Superior temporal gyrus (tissue), 1 donor: ENCODE measurements around the gene COA5.

Experiments used
- DNase-seq: peaks from one replicate; pipeline ENCODE4 v3.0.0-alpha.2; 2016; ENCODE audit errors: extremely low spot score

Gene COA5

DNA sequence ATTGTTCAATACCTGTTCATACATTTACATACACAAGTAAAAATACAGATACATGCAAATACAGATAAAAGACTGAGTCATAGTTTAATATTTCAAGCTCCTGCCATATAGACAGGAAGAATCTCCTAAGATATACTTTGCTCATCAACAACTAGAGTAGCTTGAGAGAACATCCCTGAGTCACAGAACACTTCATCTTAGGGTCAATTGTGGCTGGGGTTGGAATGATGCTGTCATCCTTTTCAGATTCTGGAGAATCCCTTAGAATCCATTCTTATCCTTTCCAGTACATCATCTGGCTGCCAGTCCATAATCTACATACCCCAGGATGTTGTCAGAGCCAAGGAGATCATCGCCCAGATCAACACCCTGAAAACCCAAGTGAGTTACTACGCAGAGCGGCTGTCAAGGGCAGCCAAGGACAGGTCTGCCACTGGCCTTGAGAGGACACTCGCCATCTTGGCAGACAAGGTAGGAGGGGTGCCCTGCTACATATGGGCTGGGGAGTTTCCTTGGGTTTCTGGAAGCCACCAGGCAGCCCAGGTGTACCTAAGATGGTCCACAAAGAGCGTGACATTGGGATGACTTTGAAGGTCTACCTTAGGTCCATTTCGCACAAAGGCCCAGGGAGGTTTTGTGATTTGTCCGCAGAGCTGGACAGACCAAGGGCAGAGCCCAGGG is 55.7 kb downstream of the COA5 start:
- DNase-seq, result no peak

DNA sequence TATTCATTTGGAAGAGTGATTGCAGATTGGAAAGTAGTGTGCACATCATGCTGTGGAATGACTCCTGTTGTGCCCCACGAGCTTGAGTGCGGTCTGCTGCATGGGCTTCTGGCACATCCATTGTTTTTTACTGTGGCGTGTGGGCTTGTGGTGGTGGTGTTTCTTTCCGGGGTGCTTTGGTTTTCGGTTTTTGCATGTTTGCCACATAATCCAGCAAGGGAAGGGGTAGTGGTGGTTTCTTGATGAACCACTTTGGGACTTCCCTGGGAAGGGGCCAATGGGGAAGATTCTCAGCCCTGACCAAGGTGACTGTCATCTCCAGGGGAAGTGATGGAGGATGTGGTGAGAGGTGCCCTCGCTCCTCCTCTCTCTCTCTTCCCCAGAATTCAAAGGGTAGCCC is 57.0 kb downstream of the COA5 start:
- DNase-seq, result no peak

DNA sequence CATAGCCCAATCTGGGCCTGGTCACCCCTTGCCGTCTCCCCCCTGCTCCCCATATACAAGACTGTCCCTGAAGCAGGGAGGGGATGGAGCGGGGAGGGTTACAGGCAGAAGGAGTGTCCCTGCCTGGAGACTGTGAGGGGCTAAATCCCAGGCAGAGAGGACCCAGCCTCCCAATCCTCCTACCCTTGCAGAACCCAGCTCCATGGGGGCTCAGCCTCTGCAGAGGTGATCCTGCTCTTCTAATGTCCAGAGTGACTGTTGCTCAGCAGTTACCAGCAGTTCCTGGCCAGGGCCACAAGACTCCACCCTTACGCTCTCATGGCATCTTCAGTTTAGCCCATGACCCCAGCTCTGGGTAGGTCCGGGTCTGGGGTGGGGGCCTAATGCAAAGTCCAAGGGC is 58.1 kb downstream of the COA5 start:
- no peak for DNase-seq
